ENCODE data around the gene DCTD. TPM values are rescaled to one million over a fixed set of nuclear protein-coding genes. Genes with fewer than 3 reads are reported as not detected.
A peak's percentile ranks its signal among the peaks of the same experiment; 100 is the strongest.

Gene DCTD
- total RNA-seq, 1 experiment from 2014 or later, result 100 TPM

DNA sequence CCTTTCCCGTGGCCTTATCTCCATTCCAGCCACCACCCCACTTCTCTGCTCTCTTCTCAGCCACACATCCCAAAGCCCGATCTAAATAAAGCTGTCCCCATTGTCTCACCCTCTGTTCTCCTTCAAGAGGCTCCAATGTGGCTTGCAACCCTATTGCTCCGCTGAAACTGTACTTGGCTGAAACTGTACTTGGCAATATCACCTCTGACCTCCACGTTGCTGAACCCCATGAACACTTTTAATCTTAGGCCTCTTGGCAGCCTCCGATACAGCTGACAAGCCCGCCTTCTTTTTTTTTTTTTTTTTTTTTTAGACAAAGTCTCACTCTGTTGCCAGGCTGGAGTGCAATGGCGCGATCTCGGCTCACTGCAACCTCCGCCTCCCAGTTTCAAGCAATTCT, 12.1 kb downstream of the DCTD start:
- TF ChIP-seq CTCF (conservative IDR thresholded peaks at IDR 0.05), result no peak
- no peak overlapping the region for H2AK5ac ChIP-seq (ENCODE audit: insufficient read length, low read length)
- H3K23me2 ChIP-seq (ENCODE audit: insufficient read length, low read depth, low read length, poor library complexity, severe bottlenecking), result no peaks in the 10 kb centered on the region
- no peak overlapping the region for H3K4ac ChIP-seq (ENCODE audit: low read depth, low read length)
- no peak overlapping the region for H4K8ac ChIP-seq (replicated peaks; ENCODE audit: insufficient read length, low read depth, low read length)
- Mint-ChIP-seq H3K36me3 (ENCODE audit: insufficient read depth in 1 of 3, low read depth in 3 of 3) (peaks cover 8 to 66% (median 51%) of the 10 kb centered on the region in 3 experiments), H3K4me3 (no peak overlapping the region), H3K4me1 (peaks cover 6 to 10% of the 10 kb centered on the region in 2 experiments; a peak in 3 of 4 replicates), H3K27ac (peak overlapping the region in 2 of 3 experiments; percentile 10 to 79; a peak in 5 of 7 replicates), H3K9me3 (no peaks in the 10 kb centered on the region), H3K27me3 (ENCODE audit: low read depth) (no peaks in the 10 kb centered on the region)
- H2BK15ac ChIP-seq (ENCODE audit: low read depth, low read length), result no peak overlapping the region
- no peak overlapping the region for H2BK12ac ChIP-seq (ENCODE audit: insufficient read length, low read depth, low read length)
- H2AFZ ChIP-seq (ENCODE audit: low read length), result no peak overlapping the region
- H3K14ac ChIP-seq (ENCODE audit: insufficient read depth, low read length), result no peak overlapping the region
- H3K9ac ChIP-seq (ENCODE audit: extremely low read depth, insufficient read length, low read length), result no peak overlapping the region
- H3K18ac ChIP-seq (ENCODE audit: insufficient read length, low read depth, low read length), result no peak overlapping the region
- H3K4me2 ChIP-seq (ENCODE audit: insufficient read depth, insufficient read length, low read length), result no peak overlapping the region
- no peak for DNase-seq
- H3K23ac ChIP-seq (ENCODE audit: insufficient read length, low read depth, low read length), result no peak overlapping the region
- H2BK5ac ChIP-seq (ENCODE audit: insufficient read length, low read length), result no peak overlapping the region
- no peaks in the 10 kb centered on the region for H3K79me2 ChIP-seq (ENCODE audit: insufficient read depth, low read length)
- no peaks in the 10 kb centered on the region for H3K79me1 ChIP-seq (ENCODE audit: insufficient read depth, low read depth, low read length, poor library complexity, severe bottlenecking)
- no peaks in the 10 kb centered on the region; the same call in 1 of the 2 replicates for H3K4me1 ChIP-seq (ENCODE audit: insufficient read depth, low read length)
- H4K5ac ChIP-seq (ENCODE audit: insufficient read length, low read depth, low read length), result no peak overlapping the region
- H3K27me3 ChIP-seq (ENCODE audit: insufficient read depth, low read length), result no peaks in the 10 kb centered on the region
- no peaks in the 10 kb centered on the region for H3K9me3 ChIP-seq (ENCODE audit: control insufficient read depth, low read depth, low read length)
- no peak overlapping the region for H3K27ac ChIP-seq (ENCODE audit: insufficient read length, low read depth, low read length)
- no peak overlapping the region for H2BK120ac ChIP-seq (ENCODE audit: low read depth, low read length, poor library complexity, severe bottlenecking)
- no peak overlapping the region for H3K56ac ChIP-seq (ENCODE audit: insufficient read length, low read depth, low read length)
- H4K91ac ChIP-seq (ENCODE audit: insufficient read length, low read depth, low read length), result no peak overlapping the region
- H3T11ph ChIP-seq (ENCODE audit: low read length), result no peak overlapping the region
- WGBS (ENCODE audit: extremely low coverage, insufficient read length, low lambda C conversion rate), result no CpG with 5 or more reads among the region's 10 CpGs
- no peaks in the 10 kb centered on the region for H4K20me1 ChIP-seq (ENCODE audit: control insufficient read depth, insufficient read depth, insufficient read length)
- no peak overlapping the region for H2BK20ac ChIP-seq (ENCODE audit: low read depth, low read length, poor library complexity, severe bottlenecking)
